Measurements from ENCODE around the gene KCP. TPM values are rescaled to one million over a fixed set of nuclear protein-coding genes. Genes with fewer than 3 reads are reported as not detected.
"Not testable (repeated sequence)": the region's sequence is repeated elsewhere in the genome, so short reads cannot be mapped to it uniquely, and the experiment has no call there.

Gene KCP
- total RNA-seq, 1 donor from 2014 or later = 23.7 TPM

GRCh38 chr7:128945668-128946366, 35.3 kb upstream of the KCP start:
- Mint-ChIP-seq H3K4me3 (no peak overlapping the region), H3K36me3 (no peaks in the 10 kb centered on the region), H3K27me3 (ENCODE audit: low read depth) (peaks cover 11% of the 10 kb centered on the region), H3K27ac (no peak overlapping the region), H3K4me1 (no peaks in the 10 kb centered on the region), H3K9me3 (no peaks in the 10 kb centered on the region)
- DNase-seq (ENCODE audit: low spot score in 2 of 2, unreplicated experiment in 2 of 2) = no peak
- no peak for TF ChIP-seq CTCF (IDR thresholded peaks at IDR 0.05; ENCODE audit: unreplicated experiment)

DNA sequence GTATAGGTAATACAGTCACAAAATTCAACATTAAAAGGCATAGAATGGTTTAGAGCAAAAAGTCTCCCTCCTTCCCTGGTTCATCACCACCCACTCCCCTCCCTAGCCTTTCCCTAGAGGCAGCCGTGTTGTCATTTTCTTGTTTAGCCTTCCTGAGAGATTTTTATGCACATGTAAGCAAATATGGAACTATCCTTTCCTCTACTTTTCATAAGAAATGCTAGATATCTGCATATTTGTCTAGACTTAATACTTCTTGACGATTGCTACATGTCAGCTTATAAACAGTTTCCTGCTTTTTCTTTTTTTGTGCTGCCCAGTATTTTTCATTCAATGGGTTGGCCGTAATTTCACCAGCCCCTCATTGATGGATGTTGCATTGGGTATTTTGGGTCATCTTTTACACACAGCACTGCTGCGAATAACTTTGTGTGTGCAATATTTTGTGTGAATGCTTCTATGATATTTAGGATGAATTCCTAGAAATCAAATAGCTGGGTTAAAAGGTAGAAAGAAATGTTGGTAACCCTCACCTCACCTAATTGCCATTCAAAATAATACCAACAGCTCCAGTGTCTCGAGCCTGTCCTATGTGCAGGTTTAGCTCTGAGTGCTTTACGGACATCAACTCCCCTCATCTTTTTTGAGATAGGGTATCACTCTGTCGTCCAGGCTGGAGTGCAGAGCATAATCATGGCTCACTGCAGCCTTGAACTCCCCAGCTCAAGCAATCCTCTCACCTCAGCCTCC, 34.2 kb upstream of the KCP start:
- H3K27ac Mint-ChIP-seq = no peak overlapping the region
- H3K4me1 Mint-ChIP-seq = no peaks in the 10 kb centered on the region
- H3K4me3 Mint-ChIP-seq = no peak overlapping the region
- peaks cover 22% of the 10 kb centered on the region for H3K27me3 Mint-ChIP-seq (ENCODE audit: low read depth)
- no peak for TF ChIP-seq CTCF (IDR thresholded peaks at IDR 0.05; ENCODE audit: unreplicated experiment)
- DNase-seq (ENCODE audit: low spot score in 2 of 2, unreplicated experiment in 2 of 2) = no peak
- H3K9me3 Mint-ChIP-seq = no peaks in the 10 kb centered on the region
- H3K36me3 Mint-ChIP-seq = no peaks in the 10 kb centered on the region

GRCh38 chr7:128943251-128943650, 32.7 kb upstream of the KCP start:
- H3K27ac Mint-ChIP-seq; H3K9me3 Mint-ChIP-seq; H3K4me1 Mint-ChIP-seq; H3K4me3 Mint-ChIP-seq; DNase-seq (ENCODE audit: low spot score in 2 of 2, unreplicated experiment in 2 of 2); H3K36me3 Mint-ChIP-seq: not testable (repeated sequence)
- peaks cover 36% of the 10 kb centered on the region for H3K27me3 Mint-ChIP-seq (ENCODE audit: low read depth)

- TF ChIP-seq CTCF (IDR thresholded peaks at IDR 0.05; ENCODE audit: unreplicated experiment) = no peak
- no peak for DNase-seq (ENCODE audit: low spot score in 2 of 2, unreplicated experiment in 2 of 2)
- H3K27me3 Mint-ChIP-seq (ENCODE audit: low read depth) = peaks cover 43% of the 10 kb centered on the region
- H3K27ac Mint-ChIP-seq = no peak overlapping the region
- H3K9me3 Mint-ChIP-seq = no peaks in the 10 kb centered on the region
- peaks cover 6% of the 10 kb centered on the region for H3K4me1 Mint-ChIP-seq
- no peak overlapping the region for H3K4me3 Mint-ChIP-seq
- no peaks in the 10 kb centered on the region for H3K36me3 Mint-ChIP-seq
These were observed 31.5 kb upstream of the KCP start for GRCh38 chr7:128941946-128942526.

- no peak overlapping the region for H3K4me3 Mint-ChIP-seq
- peaks cover 50% of the 10 kb centered on the region for H3K27me3 Mint-ChIP-seq (ENCODE audit: low read depth)
- TF ChIP-seq CTCF (IDR thresholded peaks at IDR 0.05; ENCODE audit: unreplicated experiment) = no peak
- no peak for DNase-seq (ENCODE audit: low spot score in 2 of 2, unreplicated experiment in 2 of 2)
- H3K9me3 Mint-ChIP-seq = no peaks in the 10 kb centered on the region
- peaks cover 8% of the 10 kb centered on the region for H3K4me1 Mint-ChIP-seq
- H3K36me3 Mint-ChIP-seq = no peaks in the 10 kb centered on the region
- H3K27ac Mint-ChIP-seq = no peak overlapping the region
These were observed 30.9 kb upstream of the KCP start for GRCh38 chr7:128941323-128941890.

Data from mesothelial cell of epicardium (in vitro differentiated cells).